Limb (tissue), 2 donors: ENCODE measurements around the gene MRPS22.
"Not testable (repeated sequence)": the region's sequence is repeated elsewhere in the genome, so short reads cannot be mapped to it uniquely, and the experiment has no call there.

Experiments
- DNase-seq, 2 donors: peaks; one replicate each; pipeline ENCODE4 v3.0.0-alpha.2; 2016; ENCODE audit errors: extremely low spot score in 2 of 2

MRPS22 gene

GRCh38 chr3:139394116-139394515 is 50.3 kb downstream of the MRPS22 start:
- DNase-seq, result no peak

DNA sequence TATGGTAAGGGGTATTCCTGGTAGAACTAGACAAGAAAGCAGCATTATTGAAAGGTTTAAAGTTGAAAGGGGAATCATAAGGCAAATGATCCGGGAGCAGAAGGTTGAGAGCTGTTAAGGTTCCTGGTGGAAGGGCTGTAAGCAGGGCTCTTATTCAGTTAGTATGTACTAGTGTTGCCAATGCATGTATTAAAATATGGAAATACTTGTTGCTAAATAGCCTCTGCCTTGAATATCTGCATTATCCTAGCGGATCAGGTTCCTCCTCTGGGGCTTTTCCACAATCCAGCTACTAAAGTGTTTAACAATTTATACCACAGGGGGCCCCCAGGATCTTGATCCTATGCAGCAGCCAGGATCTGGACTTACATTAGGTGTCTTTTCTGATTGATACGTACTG is 52.9 kb downstream of the MRPS22 start:
- no peak for DNase-seq

DNA sequence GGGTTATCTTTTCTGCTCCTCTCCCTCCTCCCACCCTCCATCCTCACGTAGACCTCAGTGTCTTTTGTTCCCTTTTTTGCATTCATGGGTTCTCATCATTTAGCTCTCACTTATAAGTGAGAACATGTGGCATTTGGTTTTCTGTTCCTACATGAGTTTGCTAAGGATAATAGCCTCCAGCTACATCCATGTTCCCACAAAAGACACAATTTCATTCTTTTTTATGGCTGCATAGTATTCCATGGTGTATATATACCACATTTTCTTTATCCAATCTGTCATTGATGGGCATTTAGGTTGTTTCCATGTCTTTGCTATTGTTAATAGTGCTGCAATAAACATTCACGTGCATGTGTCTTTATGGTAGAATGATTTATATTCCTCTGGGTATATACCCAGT is 57.3 kb downstream of the MRPS22 start:
- DNase-seq, result not testable (repeated sequence)
